GM12878 (cell line): ENCODE data around the gene MBIP. TPM values are rescaled to one million over a fixed set of nuclear protein-coding genes. Genes with fewer than 3 reads are reported as not detected.

Experiments
- ATAC-seq: fragments of 200-7000 bp; cut with Tn5 transposase; 3 replicates; pipeline ENCODE4 v1.9.1; 2020; ENCODE audit warnings: mild to moderate bottlenecking, moderate library complexity
- BruUV-seq: library from RNA; stranded (reverse); fragments of 400-500 nt; replicated peaks from 2 replicates; lab custom pipeline; 2021; lab: Mats Ljungman, UMichigan
- CTCF ChIA-PET: fragments of 300-600 bp; sonication (Branson Sonifier 250); formaldehyde crosslinking; extraction: SDS; loops from one replicate; lab custom pipeline; 2021; ENCODE audit warnings: inconsistent platforms; lab: Yijun Ruan, JAX
- POLR2A ChIA-PET: fragments of 350-600 bp; formaldehyde crosslinking; extraction: SDS; loops from one replicate; lab custom pipeline; 2021; ENCODE audit warnings: inconsistent platforms; lab: Charles Lee
- RAD21 ChIA-PET: fragments of 300-600 bp; sonication (Branson Sonifier 250); formaldehyde crosslinking; loops from one replicate; lab custom pipeline; 2023; ENCODE audit warnings: antibody characterized with exemption; ENCODE audit not compliant: unreplicated experiment; lab: Charles Lee
- SMC1A ChIA-PET: fragments of 300-600 bp; sonication (Branson Sonifier 250); formaldehyde crosslinking; loops from one replicate; lab custom pipeline; 2023; ENCODE audit not compliant: unreplicated experiment, uncharacterized antibody; lab: Charles Lee
- DNase-seq: peaks from one replicate; pipeline ENCODE4 v3.0.0-alpha.2; 2011; ENCODE audit warnings: low read depth, low spot score
- FAIRE-seq: peaks from 3 replicates; lab custom pipeline; 2011; peaks lifted over from hg19 to GRCh38; lab: Jason Lieb, UNC
- H2AFZ ChIP-seq: 2 replicates; pipeline ENCODE4 v1.6.0; 2011; ENCODE audit warnings: low read depth, low read length, control low read depth; ENCODE audit not compliant: control insufficient read depth
- H3K27ac ChIP-seq: 2 replicates; pipeline ENCODE4 v1.5.1; 2011; ENCODE audit warnings: control low read depth; ENCODE audit not compliant: control insufficient read depth, insufficient read depth
- H3K27me3 ChIP-seq, 2 experiments: replicated peaks in 1 of 2; 2 replicates each; pipeline versions ENCODE4 v1.6.0 to v1.6.1; 2011; ENCODE audit warnings: low read length in 1 of 2; ENCODE audit not compliant: control insufficient read depth in 2 of 2, insufficient read depth in 2 of 2
- H3K36me3 ChIP-seq, 2 experiments: 2 replicates each; pipeline ENCODE4 v1.5.1; 2011; ENCODE audit warnings: low read length in 1 of 2; ENCODE audit not compliant: control insufficient read depth in 2 of 2, insufficient read depth in 2 of 2
- H3K4me1 ChIP-seq: 2 replicates; pipeline ENCODE4 v1.6.1; 2011; ENCODE audit warnings: mild to moderate bottlenecking, low read length, moderate library complexity, mixed read lengths; ENCODE audit not compliant: control insufficient read depth, insufficient read depth
- H3K4me2 ChIP-seq: 2 replicates; pipeline ENCODE4 v1.6.0; 2011; ENCODE audit warnings: control low read depth; ENCODE audit not compliant: control insufficient read depth, insufficient read depth
- H3K4me3 ChIP-seq: fragments of 200-600 bp; sonication (generic); 2 replicates; pipeline ENCODE4 v1.5.1; 2016
- H3K79me2 ChIP-seq: 2 replicates; pipeline ENCODE4 v1.6.0; 2011; ENCODE audit warnings: low read length; ENCODE audit not compliant: control insufficient read depth, insufficient read depth
- H3K9ac ChIP-seq: 2 replicates; pipeline ENCODE4 v1.8.0; 2011; ENCODE audit warnings: low read length, control low read depth, mixed read lengths; ENCODE audit not compliant: control insufficient read depth, insufficient read depth
- H3K9me3 ChIP-seq: replicated peaks from 3 replicates; pipeline ENCODE4 v1.5.1; 2011; ENCODE audit warnings: mild to moderate bottlenecking, low read length; ENCODE audit not compliant: control insufficient read depth, insufficient read depth
- H4K20me1 ChIP-seq: 2 replicates; pipeline ENCODE4 v1.6.0; 2011; ENCODE audit not compliant: control insufficient read depth, insufficient read depth
- CHD2 ChIP-seq: IDR thresholded peaks from 2 replicates; pipeline ENCODE4 v1.6.1; 2011; ENCODE audit warnings: low read depth, low read length, improper control_type of control experiment, borderline replicate concordance
- CREM ChIP-seq: IDR thresholded peaks from 2 replicates; pipeline ENCODE4 v1.6.1; 2014; ENCODE audit warnings: antibody characterized with exemption, low read depth
- JUND ChIP-seq: IDR thresholded peaks from 2 replicates; pipeline ENCODE4 v1.6.1; 2012; ENCODE audit warnings: low read depth, mild to moderate bottlenecking, low read length, improper control_type of control experiment, moderate library complexity
- LARP7 ChIP-seq: fragments of 450-650 bp; IDR thresholded peaks from 2 replicates; pipeline ENCODE4 v1.6.1; 2017; ENCODE audit warnings: mild to moderate bottlenecking
- MTA2 ChIP-seq: fragments of 450-650 bp; IDR thresholded peaks from 2 replicates; pipeline ENCODE4 v1.6.1; 2016; ENCODE audit warnings: low read depth, mild to moderate bottlenecking, moderate library complexity
- MYB ChIP-seq: fragments of 150-350 bp; IDR thresholded peaks from 2 replicates; pipeline ENCODE4 v1.6.1; 2014; ENCODE audit warnings: mild to moderate bottlenecking, low read depth, low read length, borderline replicate concordance
- NFYB ChIP-seq: IDR thresholded peaks from 2 replicates; pipeline ENCODE4 v1.6.1; 2011; ENCODE audit warnings: low read depth, mild to moderate bottlenecking, low read length, improper control_type of control experiment, moderate library complexity; ENCODE audit not compliant: insufficient read depth
- RAD21 ChIP-seq: IDR thresholded peaks from 2 replicates; pipeline ENCODE4 v1.6.1; 2011; ENCODE audit warnings: mild to moderate bottlenecking, low read depth, low read length, moderate library complexity; ENCODE audit not compliant: insufficient read depth
- RAD51 ChIP-seq: fragments of 450-650 bp; IDR thresholded peaks from 2 replicates; pipeline ENCODE4 v1.6.1; 2016; ENCODE audit warnings: moderate library complexity, mild to moderate bottlenecking, inconsistent platforms
- RFX5 ChIP-seq: IDR thresholded peaks from 2 replicates; pipeline ENCODE4 v1.6.1; 2011; ENCODE audit warnings: low read depth, low read length, improper control_type of control experiment
- TARDBP ChIP-seq: IDR thresholded peaks from 2 replicates; pipeline ENCODE4 v1.6.1; 2016; ENCODE audit warnings: borderline replicate concordance
- ZBED1 ChIP-seq: IDR thresholded peaks from 2 replicates; pipeline ENCODE4 v1.6.1; 2016; ENCODE audit warnings: borderline replicate concordance
- ZNF622 ChIP-seq: fragments of 450-650 bp; IDR thresholded peaks from 2 replicates; pipeline ENCODE4 v1.6.1; 2017; ENCODE audit warnings: mild to moderate bottlenecking, inconsistent platforms
- ZSCAN29 ChIP-seq: fragments of 450-650 bp; IDR thresholded peaks from 2 replicates; pipeline ENCODE4 v1.6.1; 2017; ENCODE audit warnings: mild to moderate bottlenecking, moderate library complexity
- WGBS: methylation state at CpG from one replicate; pipeline ENCODE4 v1.1.6; 2016; ENCODE audit warnings: low lambda C conversion rate; ENCODE audit not compliant: insufficient replicate concordance, insufficient coverage; ENCODE audit errors: missing lambda C conversion rate; 5-methylcytosine and 5-hydroxymethylcytosine counted together
- in situ Hi-C: fragments of 300-500 bp; cut with MboI; formaldehyde crosslinking; loops from 9 replicates; pipeline ENCODE4 v1.14.3; 2018; ENCODE audit warnings: mixed read lengths
- intact Hi-C: fragments of 100-400 bp; cut with micrococcal nuclease; formaldehyde crosslinking; loops from one replicate; pipeline ENCODE4 v1.14.2; 2022; ENCODE audit not compliant: unreplicated experiment
- polyA plus RNA-seq, 11 experiments: library from polyadenylated mRNA; depleted of rRNA in 4 of 11; unstranded in 6 of 11; stranded (reverse) in 5 of 11; fragments of >200 nt; fragmentation: Nextera tagmentation in 4 of 11; fragmentation: Illumina TruSeq in 1 of 11; extraction: Ambion mirVana in 4 of 11; extraction: Trizol in 1 of 11; gene quantifications; 1 replicate in 1 of 11; 2 replicates in 10 of 11; pipeline versions ENCODE4 v1.2.1 to v1.2.3, GENCODE V29; 2011 to 2016; ENCODE audit warnings: inconsistent platforms in 2 of 11, missing spikeins in 2 of 11, low read depth in 1 of 11
- total RNA-seq, 4 experiments: library from RNA; depleted of rRNA in 3 of 4; stranded (reverse); fragments of >200 nt in 3 of 4; fragmentation: Illumina TruSeq in 1 of 4; extraction: Trizol in 1 of 4; gene quantifications; 2 replicates each; pipeline versions ENCODE4 v1.2.1 to v1.2.3, GENCODE V29; 2013 to 2021
- TF ChIP-seq, protein P1 (sequence below): IDR thresholded peaks from 2 replicates; pipeline ENCODE4 v1.6.1; 2012; ENCODE audit warnings: mild to moderate bottlenecking, low read depth, low read length
- TF ChIP-seq, protein P2 (sequence below): IDR thresholded peaks from 2 replicates; pipeline ENCODE4 v1.6.1; 2011; ENCODE audit warnings: borderline replicate concordance, low read depth, mild to moderate bottlenecking, moderate library complexity, low read length; ENCODE audit not compliant: insufficient read depth, poor library complexity, severe bottlenecking

The MBIP gene
- total and polyA plus RNA-seq, 10 of the 15 experiments (the other 5 are each of a cell fraction or from before 2014, with no cell fraction given): 9.0 to 43.5 (median 32.1) TPM

DNA sequence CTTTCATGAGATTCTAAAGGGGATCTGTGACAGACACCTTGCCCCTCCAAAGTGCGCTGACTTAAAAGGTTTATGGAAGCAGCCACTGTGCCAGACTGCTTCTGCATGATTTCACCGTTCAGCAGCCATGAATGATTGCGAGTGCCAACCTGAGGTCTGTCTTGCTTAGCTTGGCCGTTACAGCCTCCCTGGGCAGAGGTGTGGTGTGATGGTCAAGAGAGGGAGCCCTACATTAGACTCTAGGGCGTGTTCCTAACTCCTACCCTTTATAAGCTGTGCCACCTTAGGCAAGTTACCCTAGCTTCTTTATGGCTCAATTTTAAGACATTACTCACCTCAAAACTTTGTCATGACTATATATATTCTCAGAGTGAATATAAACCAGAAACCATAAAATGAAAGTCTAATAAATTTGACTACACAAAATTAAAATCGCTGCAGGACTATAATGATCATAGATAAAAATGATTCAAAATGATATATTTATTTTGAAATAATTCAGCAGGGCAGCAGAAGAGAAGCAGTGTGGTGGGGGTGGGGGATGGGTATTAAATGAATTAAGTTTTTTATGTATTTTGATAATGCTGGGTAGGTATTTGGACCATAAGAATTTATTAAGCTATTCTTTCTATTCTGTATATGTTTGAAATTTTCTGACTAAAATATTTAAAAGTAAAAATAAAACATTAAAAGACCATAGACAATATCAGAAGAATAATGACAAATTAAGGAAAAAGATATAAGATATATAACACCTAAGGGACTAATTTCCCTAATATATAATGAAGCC, 47.7 kb upstream of the MBIP start (continued):
- TF ChIP-seq, protein P1, sequence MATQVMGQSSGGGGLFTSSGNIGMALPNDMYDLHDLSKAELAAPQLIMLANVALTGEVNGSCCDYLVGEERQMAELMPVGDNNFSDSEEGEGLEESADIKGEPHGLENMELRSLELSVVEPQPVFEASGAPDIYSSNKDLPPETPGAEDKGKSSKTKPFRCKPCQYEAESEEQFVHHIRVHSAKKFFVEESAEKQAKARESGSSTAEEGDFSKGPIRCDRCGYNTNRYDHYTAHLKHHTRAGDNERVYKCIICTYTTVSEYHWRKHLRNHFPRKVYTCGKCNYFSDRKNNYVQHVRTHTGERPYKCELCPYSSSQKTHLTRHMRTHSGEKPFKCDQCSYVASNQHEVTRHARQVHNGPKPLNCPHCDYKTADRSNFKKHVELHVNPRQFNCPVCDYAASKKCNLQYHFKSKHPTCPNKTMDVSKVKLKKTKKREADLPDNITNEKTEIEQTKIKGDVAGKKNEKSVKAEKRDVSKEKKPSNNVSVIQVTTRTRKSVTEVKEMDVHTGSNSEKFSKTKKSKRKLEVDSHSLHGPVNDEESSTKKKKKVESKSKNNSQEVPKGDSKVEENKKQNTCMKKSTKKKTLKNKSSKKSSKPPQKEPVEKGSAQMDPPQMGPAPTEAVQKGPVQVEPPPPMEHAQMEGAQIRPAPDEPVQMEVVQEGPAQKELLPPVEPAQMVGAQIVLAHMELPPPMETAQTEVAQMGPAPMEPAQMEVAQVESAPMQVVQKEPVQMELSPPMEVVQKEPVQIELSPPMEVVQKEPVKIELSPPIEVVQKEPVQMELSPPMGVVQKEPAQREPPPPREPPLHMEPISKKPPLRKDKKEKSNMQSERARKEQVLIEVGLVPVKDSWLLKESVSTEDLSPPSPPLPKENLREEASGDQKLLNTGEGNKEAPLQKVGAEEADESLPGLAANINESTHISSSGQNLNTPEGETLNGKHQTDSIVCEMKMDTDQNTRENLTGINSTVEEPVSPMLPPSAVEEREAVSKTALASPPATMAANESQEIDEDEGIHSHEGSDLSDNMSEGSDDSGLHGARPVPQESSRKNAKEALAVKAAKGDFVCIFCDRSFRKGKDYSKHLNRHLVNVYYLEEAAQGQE: no peak
- no peak for TF ChIP-seq JUND
- TF ChIP-seq, all 136 proteins: peak for 0

DNA sequence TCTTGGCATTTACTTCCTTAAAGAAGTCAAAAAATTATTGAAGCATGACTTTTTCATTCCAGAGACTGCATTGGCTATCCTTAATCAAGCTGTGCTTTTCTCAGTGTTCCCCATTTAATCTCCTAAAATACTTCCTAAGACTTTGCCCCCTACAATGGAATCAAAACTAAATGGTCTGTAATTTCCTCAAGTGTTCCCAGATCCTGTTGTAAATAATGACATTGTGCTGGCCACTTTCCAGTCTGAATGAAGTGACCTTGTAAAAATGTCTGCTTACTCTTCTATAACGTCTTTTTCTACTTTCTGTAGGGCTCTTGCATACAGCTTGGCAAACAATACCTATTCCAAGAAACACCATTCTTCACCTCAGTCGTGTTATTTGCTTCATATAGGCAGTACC, 45.3 kb upstream of the MBIP start:
- CTCF ChIA-PET: interaction anchor here (0.7 to 1.2 kb wide), 2 partner anchors 9 to 295 kb away, joined by 3 read pairs; no protein-coding TSS in a partner anchor
- Histone ChIP-seq H3K27ac (no peak overlapping the region), H3K79me2 (no peaks in the 10 kb centered on the region), H3K4me1 (no peaks in the 10 kb centered on the region), H2AFZ (no peak overlapping the region), H3K4me2 (no peak overlapping the region), H3K27me3 (no peaks in the 10 kb centered on the region), H3K4me3 (no peak overlapping the region), H3K9ac (no peak overlapping the region), H3K36me3 (no peaks in the 10 kb centered on the region), H4K20me1 (no peaks in the 10 kb centered on the region), H3K9me3 (no peaks in the 10 kb centered on the region)
- BruUV-seq: no TSS peak
- ATAC-seq (no peak), DNase-seq (no peak), FAIRE-seq (no peak)
- SMC1A ChIA-PET: interaction anchor here (0.7 to 1.1 kb wide), 2 partner anchors 9 to 76 kb away, joined by 3 read pairs; no protein-coding TSS in a partner anchor
- in situ Hi-C loops: no loop called here
- intact Hi-C loops: no loop called here
- RAD21 ChIA-PET: no interaction called here
- 0% methylated on average over 2 of the region's 2 CpGs for WGBS
- POLR2A ChIA-PET: no interaction called here
- no peak for TF ChIP-seq LARP7
- TF ChIP-seq RFX5: no peak
- TF ChIP-seq, protein P2, sequence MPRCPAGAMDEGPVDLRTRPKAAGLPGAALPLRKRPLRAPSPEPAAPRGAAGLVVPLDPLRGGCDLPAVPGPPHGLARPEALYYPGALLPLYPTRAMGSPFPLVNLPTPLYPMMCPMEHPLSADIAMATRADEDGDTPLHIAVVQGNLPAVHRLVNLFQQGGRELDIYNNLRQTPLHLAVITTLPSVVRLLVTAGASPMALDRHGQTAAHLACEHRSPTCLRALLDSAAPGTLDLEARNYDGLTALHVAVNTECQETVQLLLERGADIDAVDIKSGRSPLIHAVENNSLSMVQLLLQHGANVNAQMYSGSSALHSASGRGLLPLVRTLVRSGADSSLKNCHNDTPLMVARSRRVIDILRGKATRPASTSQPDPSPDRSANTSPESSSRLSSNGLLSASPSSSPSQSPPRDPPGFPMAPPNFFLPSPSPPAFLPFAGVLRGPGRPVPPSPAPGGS: no peak
- no peak for TF ChIP-seq ZSCAN29
- TF ChIP-seq ZBED1: no peak
- no peak for TF ChIP-seq MYB
- no peak for TF ChIP-seq RAD21
- TF ChIP-seq MTA2: no peak
- TF ChIP-seq RAD51: no peak
- TF ChIP-seq NFYB: no peak
- TF ChIP-seq TARDBP: no peak
- no peak for TF ChIP-seq ZNF622
- no peak for TF ChIP-seq CHD2
- TF ChIP-seq CREM: no peak
